Trophoblast cell (in vitro differentiated cells and primary cell): ENCODE data around the gene GABBR1.

Experiments
- DNase-seq, 2 donors: peaks; one replicate each; pipeline ENCODE4 v3.0.0-alpha.2; 2016
- H2AFZ ChIP-seq: 2 replicates; pipeline ENCODE4 v1.6.1; 2013; ENCODE audit warnings: low read length, moderate library complexity, mild to moderate bottlenecking; ENCODE audit not compliant: insufficient read depth, poor library complexity
- H2AK5ac ChIP-seq: 2 replicates; pipeline ENCODE4 v1.6.1; 2013; ENCODE audit warnings: mild to moderate bottlenecking, low read length
- H2BK120ac ChIP-seq: 2 replicates; pipeline ENCODE4 v1.6.1; 2013; ENCODE audit warnings: low read length, mild to moderate bottlenecking, moderate library complexity; ENCODE audit not compliant: insufficient read depth, poor library complexity
- H2BK12ac ChIP-seq: 2 replicates; pipeline ENCODE4 v1.6.1; 2013; ENCODE audit warnings: mild to moderate bottlenecking, low read length, moderate library complexity
- H2BK5ac ChIP-seq: 2 replicates; pipeline ENCODE4 v1.6.1; 2013; ENCODE audit warnings: low read length, low read depth, moderate library complexity, mild to moderate bottlenecking; ENCODE audit not compliant: poor library complexity
- H3K14ac ChIP-seq: 2 replicates; pipeline ENCODE4 v1.6.1; 2013; ENCODE audit warnings: mild to moderate bottlenecking, low read length
- H3K18ac ChIP-seq: 2 replicates; pipeline ENCODE4 v1.6.1; 2013; ENCODE audit warnings: mild to moderate bottlenecking, low read length
- H3K23ac ChIP-seq: 2 replicates; pipeline ENCODE4 v1.6.1; 2013; ENCODE audit warnings: low read length
- H3K27ac ChIP-seq: 2 replicates; pipeline ENCODE4 v1.5.1; 2013; ENCODE audit warnings: low read depth, mild to moderate bottlenecking, inconsistent platforms, low read length, moderate library complexity
- H3K27me3 ChIP-seq: 2 replicates; pipeline ENCODE4 v1.6.1; 2013; ENCODE audit warnings: inconsistent platforms, mild to moderate bottlenecking, low read length, moderate library complexity; ENCODE audit not compliant: insufficient read depth
- H3K36me3 ChIP-seq, 2 experiments: 1 replicate in 1 of 2; 2 replicates in 1 of 2; pipeline ENCODE4 v1.6.1; 2013; ENCODE audit warnings: low read length in 2 of 2, mild to moderate bottlenecking in 2 of 2, moderate library complexity in 1 of 2; ENCODE audit not compliant: insufficient read depth in 2 of 2, control insufficient read depth in 1 of 2
- H3K4ac ChIP-seq: 2 replicates; pipeline ENCODE4 v1.6.1; 2013; ENCODE audit warnings: low read depth, mild to moderate bottlenecking, low read length, moderate library complexity
- H3K4me1 ChIP-seq, 2 experiments: 1 replicate in 1 of 2; 2 replicates in 1 of 2; pipeline ENCODE4 v1.6.1; 2013; ENCODE audit warnings: low read length in 2 of 2, mild to moderate bottlenecking in 2 of 2, moderate library complexity in 1 of 2; ENCODE audit not compliant: insufficient read depth in 2 of 2, control insufficient read depth in 1 of 2
- H3K4me2 ChIP-seq: 2 replicates; pipeline ENCODE4 v1.6.1; 2013; ENCODE audit warnings: inconsistent platforms, mild to moderate bottlenecking, low read length, moderate library complexity
- H3K4me3 ChIP-seq: 2 replicates; pipeline ENCODE4 v1.5.1; 2013; ENCODE audit warnings: mild to moderate bottlenecking, low read depth, low read length, inconsistent platforms
- H3K79me1 ChIP-seq: one replicate; pipeline ENCODE4 v1.6.1; 2013; ENCODE audit warnings: low read length
- H3K79me2 ChIP-seq: 2 replicates; pipeline ENCODE4 v1.6.1; 2013; ENCODE audit warnings: low read length, mild to moderate bottlenecking; ENCODE audit not compliant: control insufficient read depth, insufficient read depth, poor library complexity
- H3K9ac ChIP-seq: 2 replicates; pipeline ENCODE4 v1.6.1; 2013; ENCODE audit warnings: mild to moderate bottlenecking, low read length
- H3K9me3 ChIP-seq: 2 replicates; pipeline ENCODE4 v1.6.1; 2013; ENCODE audit warnings: low read depth, mild to moderate bottlenecking, control low read depth, inconsistent platforms, low read length; ENCODE audit not compliant: insufficient read depth
- H4K12ac ChIP-seq: 2 replicates; pipeline ENCODE4 v1.6.1; 2013; ENCODE audit warnings: low read depth, mild to moderate bottlenecking, low read length, moderate library complexity
- H4K8ac ChIP-seq: 2 replicates; pipeline ENCODE4 v1.6.1; 2013; ENCODE audit warnings: low read depth, mild to moderate bottlenecking, low read length, moderate library complexity
- H4K91ac ChIP-seq: one replicate; pipeline ENCODE4 v1.6.1; 2013; ENCODE audit warnings: low read depth, mild to moderate bottlenecking, low read length, moderate library complexity
- WGBS: extraction: QIAGEN DNeasy Blood & Tissue Kit; methylation state at CpG from one replicate; pipeline ENCODE4 v1.1.7; 2013; ENCODE audit warnings: missing lambda C conversion rate; ENCODE audit not compliant: insufficient read length, insufficient coverage; ENCODE audit errors: extremely low coverage; 5-methylcytosine and 5-hydroxymethylcytosine counted together

GABBR1 gene

DNA sequence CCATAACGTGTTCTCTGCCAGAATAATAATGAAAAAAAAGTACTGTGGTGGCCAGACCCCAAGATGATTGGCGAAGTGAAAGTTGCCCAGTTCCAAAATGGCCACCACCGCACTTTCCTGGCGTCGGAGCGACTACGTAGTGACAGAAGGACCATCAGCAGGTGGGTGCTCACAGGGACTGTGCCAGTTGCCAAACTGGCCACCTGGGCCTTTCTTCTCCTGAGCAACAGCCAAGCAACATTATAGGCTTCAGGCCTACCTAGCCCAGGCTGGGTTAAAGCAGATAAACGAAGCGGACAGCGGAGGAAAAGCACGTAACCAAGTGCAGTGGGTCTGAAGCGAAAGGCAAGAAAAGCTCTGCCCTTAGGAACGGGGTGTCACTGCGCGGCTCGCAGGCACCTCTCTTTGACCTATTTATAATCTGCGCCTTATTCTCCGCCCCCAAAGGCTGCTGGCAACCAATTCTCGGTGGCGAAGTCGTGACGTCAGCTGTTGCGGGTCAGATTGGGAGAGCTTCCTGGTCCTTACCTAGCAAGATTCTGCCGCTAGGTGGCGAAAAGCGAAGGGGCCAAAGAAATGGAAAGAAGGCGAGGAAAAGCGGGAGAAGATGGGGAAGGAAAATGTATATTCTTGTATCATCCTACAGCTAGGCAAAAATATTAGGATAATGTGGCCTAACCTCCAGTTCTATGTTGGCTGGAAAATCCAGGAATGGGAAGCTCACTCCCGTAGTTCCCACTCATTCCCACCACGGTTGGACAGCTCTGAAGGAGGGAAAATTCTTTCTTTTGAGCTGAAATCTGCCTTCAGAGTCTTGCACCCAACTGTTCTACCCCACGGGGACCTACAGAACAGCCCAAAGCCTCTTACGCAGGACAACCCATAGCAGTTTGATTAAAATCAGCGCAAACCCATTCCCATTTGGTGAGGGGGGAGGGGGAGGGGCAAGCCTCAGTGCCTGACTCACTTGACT lies 17.0 kb upstream of the GABBR1 start:
- Histone ChIP-seq H3K23ac (no peak overlapping the region), H4K12ac (no peak overlapping the region), H3K4me1 (peaks cover 3% of the 10 kb centered on the region in 2 experiments), H3K9ac (no peak overlapping the region), H2BK120ac (no peak overlapping the region), H3K27ac (no peak overlapping the region), H3K79me2 (no peaks in the 10 kb centered on the region), H3K27me3 (no peaks in the 10 kb centered on the region), H2BK12ac (no peak overlapping the region), H4K91ac (no peak overlapping the region), H3K4me3 (peak overlapping the region; percentile 60), H3K4me2 (peak overlapping the region; percentile 88), H2BK5ac (no peak overlapping the region), H2AFZ (peak overlapping the region; percentile 80), H3K79me1 (no peaks in the 10 kb centered on the region), H3K14ac (no peak overlapping the region), H3K9me3 (no peaks in the 10 kb centered on the region), H3K4ac (no peak overlapping the region), H2AK5ac (no peak overlapping the region), H3K18ac (no peak overlapping the region), H3K36me3 (no peaks in the 10 kb centered on the region), H4K8ac (peak overlapping the region; percentile 74)
- no CpG with 5 or more reads among the region's 33 CpGs for WGBS
- peak; percentile 94 to 100 for DNase-seq

DNA sequence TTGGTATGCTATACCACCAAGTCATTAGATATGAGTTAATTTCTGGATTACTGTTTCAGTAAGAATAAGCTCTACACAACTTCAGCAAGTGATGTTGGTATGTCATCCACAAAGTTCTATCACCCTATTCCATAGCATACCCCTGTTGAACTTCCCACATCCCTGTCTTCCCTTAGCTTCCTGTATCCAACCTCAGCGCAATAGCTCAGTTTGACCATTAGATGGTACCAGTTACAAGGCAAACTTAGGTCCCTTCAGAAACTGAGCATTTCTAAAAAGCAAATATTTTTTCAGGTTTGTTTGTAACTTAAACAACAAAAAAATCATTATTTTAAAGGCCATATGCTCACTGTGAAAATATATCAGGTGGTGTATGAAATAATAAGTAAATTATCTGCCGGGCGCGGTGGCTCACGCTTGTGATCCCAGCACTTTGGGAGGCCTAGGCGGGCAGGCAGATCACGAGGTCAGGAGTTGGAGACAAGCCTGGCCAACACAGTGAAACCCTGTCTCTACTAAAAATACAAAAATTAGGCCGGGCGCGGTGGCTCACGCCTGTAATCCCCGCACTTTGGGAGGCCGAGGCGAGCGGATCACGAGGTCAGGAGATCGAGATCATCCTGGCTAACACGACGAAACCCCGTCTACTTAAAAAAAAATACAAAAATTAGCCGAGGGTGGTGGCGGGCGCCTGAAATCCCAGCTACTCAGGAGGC lies 15.1 kb upstream of the GABBR1 start:
- H4K12ac ChIP-seq: no peak overlapping the region
- WGBS: no CpG with 5 or more reads among the region's 23 CpGs
- no peak overlapping the region for H3K27ac ChIP-seq
- H3K4me2 ChIP-seq: no peak overlapping the region
- H4K91ac ChIP-seq: no peak overlapping the region
- DNase-seq: peak in 1 of 2 donors; percentile 67
- H2AFZ ChIP-seq: no peak overlapping the region
- H3K4me3 ChIP-seq: no peak overlapping the region
- no peak overlapping the region for H2BK5ac ChIP-seq
- no peak overlapping the region for H2AK5ac ChIP-seq
- H3K79me2 ChIP-seq: no peaks in the 10 kb centered on the region
- H3K18ac ChIP-seq: no peak overlapping the region
- no peak overlapping the region for H3K14ac ChIP-seq
- H2BK12ac ChIP-seq: no peak overlapping the region
- H4K8ac ChIP-seq: no peak overlapping the region
- no peaks in the 10 kb centered on the region for H3K9me3 ChIP-seq
- peaks cover 3% of the 10 kb centered on the region in 2 experiments for H3K4me1 ChIP-seq
- H3K9ac ChIP-seq: no peak overlapping the region
- no peak overlapping the region for H3K23ac ChIP-seq
- H3K27me3 ChIP-seq: no peaks in the 10 kb centered on the region
- no peak overlapping the region for H3K4ac ChIP-seq
- no peaks in the 10 kb centered on the region for H3K79me1 ChIP-seq
- no peaks in the 10 kb centered on the region for H3K36me3 ChIP-seq
- no peak overlapping the region for H2BK120ac ChIP-seq

DNA sequence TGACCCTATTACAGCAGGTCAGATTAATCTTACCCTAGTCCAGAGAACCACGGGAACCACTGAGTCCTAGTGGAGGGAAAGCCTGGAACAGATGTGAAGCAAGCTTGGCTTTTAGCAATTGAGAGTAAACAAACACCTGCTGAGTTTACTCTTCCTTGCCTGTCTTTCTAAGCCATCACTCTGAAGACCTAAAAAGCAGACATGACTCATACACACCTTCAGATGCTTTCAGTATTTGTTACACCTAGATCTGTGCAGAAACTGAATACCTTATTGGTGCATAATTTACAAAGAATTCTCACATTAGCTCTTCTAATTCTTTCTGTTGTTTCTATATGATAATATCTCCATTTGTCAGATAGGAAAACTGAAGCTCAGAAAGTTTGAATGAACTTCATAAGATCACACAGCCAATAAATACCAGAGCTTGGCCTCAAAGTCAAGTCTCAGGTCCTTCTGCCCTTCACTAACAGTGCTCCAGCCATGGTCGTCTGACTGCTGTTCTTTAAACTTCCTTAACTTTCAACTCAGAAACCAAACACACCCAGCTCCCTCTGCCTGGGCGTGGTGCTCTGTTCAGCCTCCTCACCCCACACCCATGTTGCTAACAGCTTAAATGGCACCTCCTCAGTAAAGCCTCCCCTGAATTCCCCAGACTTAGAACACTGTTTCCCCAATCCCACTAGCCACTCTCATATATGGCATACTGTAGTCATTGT lies 8.6 kb upstream of the GABBR1 start:
- no peak overlapping the region for H3K18ac ChIP-seq
- no peaks in the 10 kb centered on the region for H3K79me1 ChIP-seq
- H4K12ac ChIP-seq: no peak overlapping the region
- H3K9me3 ChIP-seq: no peaks in the 10 kb centered on the region
- no peak overlapping the region for H3K4me3 ChIP-seq
- H3K27ac ChIP-seq: no peak overlapping the region
- no peak overlapping the region for H2BK5ac ChIP-seq
- no peak overlapping the region for H2AFZ ChIP-seq
- H3K4me1 ChIP-seq: no peaks in the 10 kb centered on the region
- no peak overlapping the region for H3K9ac ChIP-seq
- no peak overlapping the region for H3K14ac ChIP-seq
- no peak overlapping the region for H4K91ac ChIP-seq
- no peak overlapping the region for H3K23ac ChIP-seq
- H3K79me2 ChIP-seq: no peaks in the 10 kb centered on the region
- no peak overlapping the region for H3K4ac ChIP-seq
- H2AK5ac ChIP-seq: no peak overlapping the region
- H4K8ac ChIP-seq: no peak overlapping the region
- H2BK120ac ChIP-seq: no peak overlapping the region
- peak in 1 of 2 donors; percentile 55 for DNase-seq
- no peaks in the 10 kb centered on the region for H3K27me3 ChIP-seq
- H3K36me3 ChIP-seq: no peaks in the 10 kb centered on the region
- no CpG with 5 or more reads among the region's 3 CpGs for whole genome bisulfite sequencing
- H2BK12ac ChIP-seq: no peak overlapping the region
- no peak overlapping the region for H3K4me2 ChIP-seq

DNA sequence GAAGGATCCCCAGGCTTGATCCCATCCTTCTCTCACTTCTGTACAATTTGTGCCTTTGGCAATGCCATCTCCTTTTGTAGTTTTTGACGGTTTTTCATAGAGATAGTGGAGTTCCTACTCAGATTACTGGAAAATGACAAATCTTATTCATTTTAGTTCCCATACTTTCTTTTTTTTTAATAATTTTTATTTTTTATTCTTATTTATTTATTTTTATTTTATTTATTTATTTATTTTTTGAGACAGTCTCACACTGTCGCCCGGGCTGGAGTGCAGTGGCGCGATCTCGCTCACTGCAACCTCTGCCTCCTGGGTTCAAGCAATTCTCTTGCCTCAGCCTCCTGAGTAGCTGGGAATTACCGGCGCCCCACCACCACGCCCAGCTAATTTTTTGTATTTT lies 4.3 kb upstream of the GABBR1 start:
- H3K4ac ChIP-seq: no peak overlapping the region
- no peaks in the 10 kb centered on the region for H3K36me3 ChIP-seq
- peaks cover under 1% of the 10 kb centered on the region for H3K27me3 ChIP-seq
- no peak overlapping the region for H2AK5ac ChIP-seq
- no peak overlapping the region for H2BK5ac ChIP-seq
- H3K9ac ChIP-seq: no peak overlapping the region
- H3K4me2 ChIP-seq: no peak overlapping the region
- no peak overlapping the region for H3K4me3 ChIP-seq
- peaks cover 3% of the 10 kb centered on the region for H3K79me1 ChIP-seq
- H3K14ac ChIP-seq: no peak overlapping the region
- no CpG with 5 or more reads among the region's 9 CpGs for WGBS
- H4K8ac ChIP-seq: no peak overlapping the region
- no peak overlapping the region for H3K27ac ChIP-seq
- no peak overlapping the region for H2BK120ac ChIP-seq
- no peak overlapping the region for H4K12ac ChIP-seq
- no peak overlapping the region for H3K23ac ChIP-seq
- no peak overlapping the region for H4K91ac ChIP-seq
- no peak overlapping the region for H2BK12ac ChIP-seq
- H3K9me3 ChIP-seq: no peaks in the 10 kb centered on the region
- H3K4me1 ChIP-seq: peaks cover 0 to 6% of the 10 kb centered on the region in 2 experiments
- H3K18ac ChIP-seq: no peak overlapping the region
- H3K79me2 ChIP-seq: no peaks in the 10 kb centered on the region
- DNase-seq: no peak
- H2AFZ ChIP-seq: no peak overlapping the region
